ENCODE measurements around the gene ACSF2.

Gene ACSF2

DNA sequence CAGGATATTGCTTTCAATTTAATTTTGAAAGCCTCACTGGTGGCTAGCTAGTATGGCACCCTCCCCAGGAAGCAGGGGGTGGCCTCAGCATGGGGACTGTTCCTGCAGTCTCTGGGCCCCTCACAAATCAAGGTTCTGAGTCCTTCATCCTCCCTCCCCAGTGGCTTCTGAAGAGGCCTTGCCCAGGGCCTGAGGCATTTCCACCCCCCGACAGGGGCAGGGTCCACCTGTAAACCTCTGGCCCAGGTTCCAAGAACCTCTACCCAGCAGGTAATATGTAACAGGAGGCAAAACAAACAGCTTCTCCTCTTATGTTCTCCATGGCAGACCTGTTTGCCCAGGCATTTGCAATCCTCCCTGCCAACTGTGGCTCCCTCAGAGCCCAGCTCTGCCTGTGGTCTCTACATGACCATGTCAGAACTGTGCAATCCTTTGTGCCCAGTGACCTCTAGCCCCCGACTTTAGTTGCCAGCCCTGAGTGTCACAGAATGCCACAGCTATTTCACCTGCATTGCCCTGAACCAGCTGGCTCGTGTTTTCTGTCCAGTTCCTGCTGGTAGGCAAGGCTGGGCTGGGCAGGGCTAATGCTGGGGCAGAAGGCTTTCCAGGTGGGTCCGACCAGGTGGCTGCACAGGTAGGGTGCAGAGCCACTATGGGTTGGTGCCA lies 14.3 kb downstream of the ACSF2 start:
- no peak for ATAC-seq
- DNase-seq = no peak

DNA sequence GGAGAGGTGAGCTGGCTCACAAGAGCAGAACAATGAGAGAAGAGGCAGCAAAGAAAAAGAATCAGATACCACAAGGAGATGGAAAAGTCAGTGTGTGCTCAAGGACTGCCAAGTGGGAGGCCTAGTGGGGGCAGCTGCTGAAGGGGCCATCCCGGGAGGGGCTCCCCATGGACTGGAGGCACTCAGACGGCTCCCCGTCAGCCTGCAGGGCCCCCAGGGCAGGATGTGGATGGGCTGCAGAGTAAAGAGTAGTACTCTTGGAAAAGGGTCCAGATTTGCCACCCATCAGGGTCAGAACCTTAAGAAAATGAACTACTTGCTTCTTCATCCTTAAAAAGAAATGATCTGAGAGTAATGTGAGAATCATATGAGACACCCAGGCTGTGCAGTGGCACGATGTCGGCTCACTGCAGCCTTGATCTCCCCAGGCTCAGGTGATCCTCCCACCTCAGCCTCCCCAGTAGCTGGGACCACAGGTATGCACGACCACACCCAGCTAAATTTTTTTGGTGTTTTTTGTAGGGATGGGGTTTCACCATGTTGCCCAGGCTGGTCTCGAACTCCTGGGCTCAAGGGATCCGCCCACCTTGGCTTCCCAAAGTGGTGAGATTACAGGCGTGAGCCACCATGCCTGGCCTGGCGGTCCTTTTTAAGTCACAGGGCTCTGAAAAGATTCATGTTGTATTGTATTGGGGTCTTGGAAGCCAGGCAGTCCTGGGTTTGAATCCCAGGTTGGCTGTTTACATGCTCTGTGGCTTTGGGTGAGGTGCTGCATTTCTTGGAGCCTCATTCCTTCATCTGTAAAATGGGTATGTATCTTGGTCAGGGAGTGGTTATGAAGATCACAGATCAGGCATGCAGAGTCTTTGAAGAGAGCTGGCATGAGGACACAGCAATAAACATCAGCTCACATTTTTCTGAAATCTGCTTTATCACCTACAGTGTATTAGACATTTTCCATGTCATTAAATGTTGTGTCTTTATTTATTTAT lies 15.1 kb downstream of the ACSF2 start:
- DNase-seq (no peak), ATAC-seq (no peak)

DNA sequence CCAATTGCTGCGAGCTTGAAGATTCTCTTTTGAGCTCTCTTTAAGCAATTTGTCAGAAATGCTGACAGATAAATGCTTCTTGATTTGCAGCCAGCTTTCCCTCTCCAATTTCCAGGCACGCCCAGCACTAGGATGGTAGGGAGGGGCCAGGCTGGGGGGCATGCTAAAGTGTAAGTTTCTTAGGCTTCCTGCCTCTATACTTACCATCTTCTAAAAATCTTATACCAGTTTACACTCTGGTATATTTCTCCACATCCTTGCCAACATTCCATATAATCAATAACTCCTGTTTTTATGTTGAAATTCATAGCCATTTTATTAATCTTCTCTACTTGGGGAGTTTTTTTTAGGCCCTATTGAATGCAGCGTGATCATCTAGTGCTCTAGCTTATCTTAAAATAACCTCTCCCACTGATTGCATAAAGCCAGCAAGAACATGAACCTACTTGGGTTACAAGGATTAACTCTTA lies 17.5 kb downstream of the ACSF2 start:
- ATAC-seq = no peak
- DNase-seq = no peak

DNA sequence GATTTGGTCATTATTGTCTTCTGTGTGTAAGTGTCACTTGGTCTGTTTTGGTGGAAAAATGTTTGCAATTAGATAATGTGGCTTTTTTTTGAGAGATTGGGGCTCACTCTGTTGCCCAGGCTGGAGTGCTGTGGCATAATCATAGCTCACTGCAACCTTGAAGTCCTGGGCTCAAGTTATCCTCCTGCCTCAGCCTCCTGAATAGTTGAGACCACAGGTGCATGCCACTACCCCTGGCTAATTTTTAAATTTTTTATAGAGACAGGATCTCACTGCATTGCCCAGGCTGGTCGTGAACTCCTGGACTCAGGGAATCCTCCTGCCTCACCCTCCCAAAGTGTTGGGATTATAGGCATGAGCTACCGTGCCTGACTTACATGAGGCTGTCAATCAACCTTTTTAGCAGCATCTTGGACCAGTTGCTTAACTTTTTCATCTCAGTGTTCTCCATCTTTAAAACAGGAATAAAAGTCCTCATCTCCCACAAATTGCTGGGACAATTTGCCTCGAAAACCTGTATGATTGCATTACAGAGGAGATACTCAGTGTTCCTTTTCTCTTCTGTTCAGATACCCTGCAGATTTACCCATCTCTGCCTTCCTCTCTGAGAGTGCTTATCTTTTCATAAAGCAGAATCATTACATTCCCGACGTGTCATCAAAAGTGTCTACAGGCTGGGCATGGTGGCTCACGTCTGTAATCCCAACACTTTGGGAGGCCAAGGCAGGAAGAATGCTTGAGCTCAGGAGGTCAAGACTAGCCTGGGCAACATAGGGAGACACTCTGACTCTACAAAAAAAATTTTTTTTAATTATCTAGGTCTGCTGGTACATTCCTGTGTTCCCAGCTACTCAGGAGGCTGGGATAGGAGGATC lies 19.1 kb downstream of the ACSF2 start:
- DNase-seq (no peak), ATAC-seq (no peak)

DNA sequence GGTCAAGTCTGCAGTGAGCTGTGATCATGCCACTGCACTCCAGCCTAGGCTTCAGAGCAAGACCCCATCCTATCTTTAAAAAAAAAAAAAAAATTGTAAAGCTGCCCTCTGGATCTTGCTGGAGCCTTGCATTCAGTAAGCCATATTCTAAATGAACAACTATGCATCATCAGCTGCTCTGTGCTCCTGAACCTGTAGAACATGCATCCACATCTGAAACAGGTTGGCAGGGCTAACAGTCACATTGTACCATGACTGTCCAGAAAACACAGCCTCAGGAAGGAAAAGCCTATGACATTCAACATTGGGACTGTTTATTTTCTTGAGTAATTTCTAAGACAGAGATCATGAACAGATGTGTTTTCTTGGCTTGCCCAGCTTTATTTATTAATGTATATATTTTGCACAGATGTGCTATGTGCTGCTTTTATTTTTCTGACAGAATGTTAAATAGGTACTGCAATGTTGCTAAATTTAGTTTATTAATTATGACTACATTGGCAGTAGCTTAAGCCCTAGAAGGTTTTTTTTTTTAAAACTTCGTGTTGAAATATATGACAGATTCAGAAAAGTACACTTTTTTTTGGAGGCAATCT lies 19.8 kb downstream of the ACSF2 start:
- DNase-seq (no peak), ATAC-seq (no peak)

DNA sequence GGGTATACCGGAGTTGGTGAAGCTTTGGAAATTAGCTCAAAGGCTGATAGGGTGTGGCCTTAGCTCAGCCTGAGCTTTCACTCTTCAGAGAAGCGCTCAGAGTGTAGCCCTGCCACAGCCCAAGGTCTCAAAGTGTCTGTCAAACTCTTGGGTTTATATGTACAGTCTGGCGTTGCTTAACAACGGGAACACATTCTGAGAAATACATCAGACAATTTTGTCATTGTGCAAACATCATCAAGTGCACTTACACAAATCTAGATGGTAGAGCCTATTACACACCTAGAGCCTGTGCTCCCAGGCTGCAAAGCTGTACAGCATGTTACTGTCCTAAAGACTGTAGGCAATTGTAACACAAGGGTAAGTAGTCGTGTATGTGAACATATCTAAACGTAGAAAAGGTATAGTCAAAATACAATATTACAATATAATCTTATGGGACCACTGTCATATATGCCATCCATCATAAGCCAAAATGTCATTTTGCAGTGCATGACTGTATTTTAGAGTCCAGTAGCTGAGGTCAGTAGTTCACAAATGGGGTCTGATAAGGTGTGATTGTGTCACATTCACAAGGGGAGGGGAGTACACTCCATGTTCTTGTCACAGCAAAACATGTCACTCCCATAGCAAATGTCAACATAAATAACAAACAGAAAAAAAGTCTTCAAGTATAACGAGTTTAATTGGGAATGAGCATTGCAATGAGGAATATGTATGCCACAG lies 22.0 kb downstream of the ACSF2 start:
- ATAC-seq (no peak), DNase-seq (no peak)

DNA sequence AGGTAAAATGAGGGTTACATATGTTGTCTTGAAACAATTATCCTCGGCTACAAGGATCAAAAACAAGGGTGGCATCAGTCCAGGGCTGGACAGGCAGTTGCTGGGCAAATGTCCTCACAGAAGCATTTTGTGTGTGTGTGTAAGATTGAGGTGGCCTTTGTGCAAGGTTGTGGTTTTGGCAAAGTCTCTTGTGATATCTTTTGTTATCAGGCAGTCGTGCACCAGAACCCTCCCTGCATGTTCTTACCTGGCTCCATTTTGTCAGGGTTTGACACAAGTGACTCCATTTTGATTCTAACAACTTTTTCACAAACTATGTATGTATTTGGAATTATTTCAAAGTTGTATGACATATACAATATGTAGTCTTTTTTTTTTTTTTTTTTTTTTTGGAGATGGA lies 22.6 kb downstream of the ACSF2 start:
- DNase-seq = no peak
- no peak for ATAC-seq

DNA sequence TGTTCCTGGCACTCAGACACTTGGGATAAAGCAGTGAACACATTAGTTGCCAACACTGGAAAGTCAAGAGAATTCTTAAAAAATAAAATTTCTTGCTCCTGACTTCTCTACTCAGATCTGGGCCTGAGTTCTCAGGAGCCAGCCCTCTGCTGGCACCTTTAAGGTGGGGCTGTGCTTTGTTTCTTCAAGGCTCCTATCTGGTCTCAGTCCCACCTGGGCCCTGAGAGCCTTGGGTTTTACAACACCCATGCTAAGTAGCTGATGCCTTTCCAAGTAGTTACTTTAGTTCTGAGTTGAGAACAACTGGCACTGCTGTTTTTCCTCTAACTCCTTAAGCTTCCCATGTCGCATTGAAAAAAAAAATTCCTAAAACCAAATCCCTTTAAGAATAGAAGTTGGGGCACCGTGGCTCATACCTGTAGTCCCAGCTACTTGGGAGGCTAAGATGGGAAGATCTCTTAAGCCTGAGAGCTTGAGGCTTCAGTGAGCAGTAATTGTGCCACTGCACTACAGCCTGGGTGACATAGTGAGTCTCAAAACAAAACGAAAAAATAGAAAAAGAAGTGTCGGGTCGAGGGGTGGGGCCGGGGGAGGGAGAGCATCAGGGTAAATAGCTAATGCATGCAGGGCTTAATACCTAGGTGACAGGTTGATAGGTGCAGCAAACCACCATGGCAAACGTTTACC lies 26.1 kb downstream of the ACSF2 start:
- no peak for DNase-seq
- no peak for ATAC-seq

DNA sequence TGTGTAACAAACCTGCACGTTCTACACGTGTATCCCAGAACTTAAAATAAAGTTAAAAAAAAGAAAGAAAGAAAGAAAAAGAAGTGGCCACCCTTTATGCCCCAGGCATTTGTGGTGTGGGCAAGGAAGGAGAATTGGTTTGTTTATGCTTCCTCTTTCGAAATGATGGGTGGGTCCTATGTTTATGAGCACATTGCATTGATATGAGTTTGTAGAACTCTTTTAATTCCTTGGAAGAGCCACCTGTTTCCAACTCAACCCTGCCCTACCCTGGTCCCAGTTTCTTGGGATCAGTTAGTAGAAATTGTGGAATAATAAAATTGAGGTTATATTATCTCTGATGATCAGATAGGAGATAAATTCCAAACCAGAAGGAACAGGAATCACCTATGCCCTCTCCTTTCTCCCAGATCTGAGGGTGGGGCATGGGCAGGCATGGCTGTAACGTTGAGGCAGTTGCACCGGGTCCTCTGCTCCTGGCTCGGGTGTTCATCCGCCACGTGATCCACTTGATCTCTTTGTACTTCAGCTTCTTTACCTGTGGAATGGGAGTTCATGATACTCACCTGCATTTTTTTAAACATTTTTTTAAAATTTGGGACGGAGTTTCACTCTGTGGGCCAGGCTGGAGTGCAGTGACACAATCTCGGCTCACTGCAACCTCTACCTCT lies 26.7 kb downstream of the ACSF2 start:
- ATAC-seq = no peak
- no peak for DNase-seq

DNA sequence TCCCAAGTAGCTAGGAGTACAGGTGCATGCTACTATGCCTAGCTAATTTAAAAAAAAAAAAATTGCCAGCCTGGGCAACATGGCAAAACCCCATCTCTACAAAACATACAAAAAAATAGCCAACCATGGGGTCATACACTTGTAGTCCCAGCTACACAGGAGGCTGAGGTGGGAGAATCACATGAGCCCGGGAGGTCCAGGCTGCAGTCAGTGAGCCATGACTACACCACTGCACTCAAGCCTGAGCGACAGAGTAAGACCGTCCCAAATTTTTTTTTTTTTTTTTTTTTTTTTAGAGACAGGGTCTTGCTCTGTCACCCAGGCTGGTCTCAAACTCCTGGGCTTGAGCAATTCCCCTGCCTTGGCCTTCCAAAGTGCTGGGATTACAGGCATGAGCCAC lies 27.9 kb downstream of the ACSF2 start:
- no peak for DNase-seq
- ATAC-seq = no peak

DNA sequence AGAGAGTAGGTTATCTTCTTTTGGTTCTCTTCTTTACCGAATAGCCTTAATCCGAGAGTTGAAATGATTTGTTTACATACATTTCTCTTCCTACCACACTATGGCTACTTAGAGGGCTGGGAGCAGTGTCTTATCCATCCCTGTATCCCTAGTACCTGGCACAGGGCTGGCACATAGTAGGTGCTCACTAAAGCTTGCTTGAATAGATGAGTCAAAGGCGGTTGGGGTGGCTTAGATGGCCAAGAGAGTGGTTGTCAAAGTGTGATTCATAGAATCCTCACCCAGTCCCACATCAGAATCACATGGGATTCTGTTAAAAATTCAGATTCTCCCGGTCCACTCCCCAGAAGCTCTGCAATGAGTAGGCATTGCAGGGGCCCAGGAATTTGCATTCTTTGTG lies 31.6 kb downstream of the ACSF2 start:
- ATAC-seq (no peak), DNase-seq (no peak)

DNA sequence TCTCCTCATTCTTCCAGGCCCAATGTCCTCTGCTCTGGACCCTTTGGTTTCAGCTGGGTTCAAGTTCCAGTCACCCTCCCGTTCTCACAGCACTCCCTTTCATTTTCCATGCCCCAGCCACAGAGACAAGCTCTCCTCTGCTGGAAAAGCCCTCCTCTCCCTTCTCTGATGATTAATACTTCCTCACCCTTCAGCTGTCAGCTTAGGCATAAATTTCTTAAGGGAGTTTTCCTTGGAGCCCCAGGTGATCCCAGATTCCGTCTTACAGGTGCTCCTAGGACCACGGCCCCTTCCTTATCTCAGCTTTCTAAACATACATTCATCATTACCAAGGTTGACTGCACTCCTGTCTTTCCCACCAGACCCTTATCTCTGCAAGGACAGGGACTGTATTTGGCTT lies 32.3 kb downstream of the ACSF2 start:
- DNase-seq = no peak
- no peak for ATAC-seq

DNA sequence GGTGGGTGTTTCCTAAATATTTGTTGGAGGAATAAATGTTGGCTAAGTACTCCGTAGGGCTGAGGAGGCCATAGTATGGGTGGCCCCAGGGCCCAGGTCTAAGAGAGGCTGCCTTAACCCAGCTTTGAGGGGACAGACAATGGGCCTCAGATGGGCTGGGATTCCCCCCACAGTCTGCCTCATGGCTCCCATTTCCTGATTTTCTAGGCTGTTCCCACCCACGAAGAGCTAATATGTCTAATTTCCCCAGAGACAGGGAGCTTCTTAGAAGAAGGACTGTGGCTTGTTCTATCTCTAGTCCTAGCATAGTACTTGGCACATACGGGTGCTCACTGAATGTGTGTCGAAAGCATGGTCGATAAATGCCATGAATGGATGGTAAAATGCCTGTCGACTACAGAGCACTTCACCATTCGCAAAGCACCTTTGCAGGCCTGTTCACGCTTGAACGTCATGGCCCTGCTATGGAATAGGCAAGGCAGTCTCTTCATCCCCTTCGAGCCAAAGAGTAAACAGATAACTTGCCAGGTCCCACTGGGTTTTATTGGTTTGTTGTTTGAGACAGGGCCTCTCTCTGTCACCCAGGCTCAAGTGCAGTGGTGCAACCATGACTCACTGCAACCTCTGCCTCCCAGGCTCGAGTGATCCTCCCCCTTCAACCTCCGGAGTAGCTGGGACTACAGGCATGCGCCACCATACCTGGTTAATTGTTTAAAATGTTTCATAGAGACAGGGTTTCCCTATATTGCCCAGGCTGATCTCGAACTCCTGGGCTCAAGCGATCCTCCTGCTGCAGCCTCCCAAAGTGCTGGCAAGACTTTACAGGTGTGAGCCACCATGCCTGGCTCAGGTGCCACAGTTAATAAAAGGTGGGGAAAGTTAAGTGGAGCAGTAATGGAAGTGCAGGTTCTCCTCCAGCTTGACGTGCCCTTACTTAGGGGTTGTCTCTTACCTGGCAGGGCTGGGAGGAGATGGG lies 33.0 kb downstream of the ACSF2 start:
- ATAC-seq = no peak

DNA sequence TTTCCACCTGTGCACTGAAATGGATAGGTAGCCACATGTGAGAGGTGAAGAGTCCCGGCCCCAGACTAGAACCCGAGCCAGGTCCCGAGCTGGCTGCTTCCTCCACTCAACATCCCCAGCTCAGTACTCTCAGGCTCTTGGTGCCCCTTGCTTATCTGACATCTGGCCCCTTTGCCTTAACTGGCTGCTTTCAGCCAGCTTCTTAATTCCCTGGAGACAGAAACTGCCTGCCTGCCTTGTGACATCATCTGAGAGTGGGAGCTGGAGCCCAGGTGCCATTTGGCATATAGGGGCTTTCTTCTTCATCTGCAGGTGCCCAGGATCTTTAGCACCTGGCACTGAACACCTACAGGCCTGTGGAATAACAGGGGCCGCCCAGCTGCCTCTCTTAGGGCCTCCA lies 33.7 kb downstream of the ACSF2 start:
- no peak for ATAC-seq
- no peak for DNase-seq

More for the DNA sequence above, 33.0 kb downstream of the ACSF2 start:
- DNase-seq = no peak

DNA sequence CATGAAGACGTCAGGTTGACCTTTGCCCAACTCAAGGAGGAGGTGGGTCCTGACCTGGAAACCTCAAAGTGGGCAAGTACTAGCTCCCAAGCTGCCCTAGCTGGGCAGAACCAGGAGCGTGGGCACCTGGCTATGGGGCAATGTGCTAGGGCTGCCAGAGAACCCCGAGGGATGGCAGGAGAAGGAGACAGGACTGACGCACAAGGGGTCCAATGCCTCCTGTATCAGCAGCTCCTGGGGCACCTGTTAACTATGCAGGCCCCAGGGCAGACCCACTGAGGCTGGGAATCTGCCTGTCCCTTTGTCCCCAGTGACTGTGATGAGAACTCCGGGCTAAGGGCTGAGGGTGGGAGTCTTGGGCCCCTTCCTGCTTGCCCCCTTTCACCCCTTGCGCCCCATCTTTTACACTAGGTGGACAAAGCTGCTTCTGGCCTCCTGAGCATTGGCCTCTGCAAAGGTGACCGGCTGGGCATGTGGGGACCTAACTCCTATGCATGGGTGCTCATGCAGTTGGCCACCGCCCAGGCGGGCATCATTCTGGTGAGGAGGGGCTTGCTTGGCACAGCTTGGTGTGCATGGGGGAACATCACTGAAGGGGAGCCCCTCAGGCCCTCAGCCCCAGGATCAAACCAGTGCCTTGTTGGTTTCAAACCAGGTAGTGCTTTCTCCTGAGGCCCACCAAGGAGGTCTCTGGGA lies 35.0 kb downstream of the ACSF2 start:
- no peak for ATAC-seq
- DNase-seq = no peak

DNA sequence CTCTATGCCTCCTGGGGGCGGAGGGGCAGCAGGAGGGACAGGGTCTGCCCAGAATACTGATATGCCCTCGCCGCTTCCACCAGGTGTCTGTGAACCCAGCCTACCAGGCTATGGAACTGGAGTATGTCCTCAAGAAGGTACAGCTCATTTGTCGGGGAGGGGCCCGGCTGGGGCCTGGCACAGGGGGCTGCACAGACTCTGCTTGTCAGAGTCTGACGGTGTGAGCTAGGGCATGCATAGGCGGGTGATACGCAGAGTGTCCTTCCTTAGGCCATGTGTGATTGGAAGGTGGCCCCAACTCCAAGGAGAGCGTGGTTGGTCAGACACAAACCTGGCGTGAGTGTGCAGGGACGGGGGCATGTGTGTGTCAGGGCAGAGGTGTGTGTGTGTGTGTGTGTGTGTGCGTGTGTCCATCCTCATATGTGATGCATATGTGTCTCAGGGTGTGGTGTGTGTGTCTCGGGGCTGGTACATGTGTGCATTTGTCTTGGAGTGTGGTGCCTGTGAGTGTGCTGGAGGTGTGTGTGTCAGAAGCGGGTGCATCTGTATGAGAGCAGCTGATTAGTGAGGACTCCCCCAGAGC lies 35.6 kb downstream of the ACSF2 start:
- no peak for DNase-seq
- ATAC-seq = no peak

DNA sequence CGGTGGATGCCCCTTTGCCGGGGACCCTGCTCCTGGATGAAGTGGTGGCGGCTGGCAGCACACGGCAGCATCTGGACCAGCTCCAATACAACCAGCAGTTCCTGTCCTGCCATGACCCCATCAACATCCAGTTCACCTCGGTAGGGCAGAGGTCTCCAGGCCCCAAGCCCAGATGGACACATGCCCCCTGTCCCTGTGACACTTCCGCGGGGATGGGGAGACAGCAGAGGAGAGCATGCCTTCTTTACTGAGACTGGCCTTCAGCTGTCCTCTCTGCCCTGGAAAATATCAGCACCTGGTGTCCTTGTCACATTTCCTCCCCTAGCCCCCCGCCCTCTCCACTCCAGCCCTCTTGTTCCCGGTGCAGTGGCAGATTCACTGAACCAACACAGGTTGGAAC lies 36.4 kb downstream of the ACSF2 start:
- DNase-seq (no peak), ATAC-seq (no peak)

DNA sequence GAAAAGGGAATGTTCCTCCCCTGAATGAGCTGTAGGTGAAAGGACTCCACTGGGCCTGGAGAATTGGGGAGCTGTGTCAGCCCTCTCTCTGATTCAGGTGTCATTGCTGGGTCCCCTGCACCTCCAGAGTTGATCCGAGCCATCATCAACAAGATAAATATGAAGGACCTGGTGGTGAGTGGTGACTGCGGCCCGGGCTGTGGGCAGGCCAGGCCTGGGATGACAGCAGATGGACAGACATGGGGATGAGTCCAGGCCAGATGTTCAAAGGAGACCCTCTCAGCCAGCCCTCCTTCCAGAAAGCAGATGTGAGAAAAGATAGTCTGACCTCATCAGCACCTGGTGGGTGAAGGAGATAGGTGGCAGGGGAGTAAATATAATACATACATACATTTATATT lies 38.1 kb downstream of the ACSF2 start:
- DNase-seq = no peak
- ATAC-seq = no peak
